T-helper 2 cell treated with Interferon-gamma antibody and Interleukin-4, amounts not matched to agents 5 μg/mL and 100 μg/mL, for 36 hours (primary cell): ENCODE measurements around the gene CIDEB.
A peak's percentile ranks its signal among the peaks of the same experiment; 100 is the strongest.

ENCODE experiments used
- DNase-seq: peaks from one replicate; pipeline ENCODE4 v3.0.0; 2021; ENCODE audit warnings: low spot score
- H3K27ac Mint-ChIP-seq: one replicate; pipeline ENCODE4 v1.8.0; 2021; ENCODE audit warnings: mild to moderate bottlenecking, mixed read lengths
- H3K27me3 Mint-ChIP-seq: one replicate; pipeline ENCODE4 v1.8.0; 2021; ENCODE audit warnings: low read depth, mixed read lengths
- H3K36me3 Mint-ChIP-seq: one replicate; pipeline ENCODE4 v1.8.0; 2021; ENCODE audit warnings: low read depth, mixed read lengths
- H3K4me1 Mint-ChIP-seq: one replicate; pipeline ENCODE4 v1.8.0; 2021; ENCODE audit warnings: low read depth, mixed read lengths
- H3K4me3 Mint-ChIP-seq: one replicate; pipeline ENCODE4 v1.8.0; 2022; ENCODE audit warnings: mild to moderate bottlenecking, moderate library complexity, mixed read lengths
- H3K9me3 Mint-ChIP-seq: one replicate; pipeline ENCODE4 v1.8.0; 2021; ENCODE audit warnings: mixed read lengths

Gene CIDEB

DNA sequence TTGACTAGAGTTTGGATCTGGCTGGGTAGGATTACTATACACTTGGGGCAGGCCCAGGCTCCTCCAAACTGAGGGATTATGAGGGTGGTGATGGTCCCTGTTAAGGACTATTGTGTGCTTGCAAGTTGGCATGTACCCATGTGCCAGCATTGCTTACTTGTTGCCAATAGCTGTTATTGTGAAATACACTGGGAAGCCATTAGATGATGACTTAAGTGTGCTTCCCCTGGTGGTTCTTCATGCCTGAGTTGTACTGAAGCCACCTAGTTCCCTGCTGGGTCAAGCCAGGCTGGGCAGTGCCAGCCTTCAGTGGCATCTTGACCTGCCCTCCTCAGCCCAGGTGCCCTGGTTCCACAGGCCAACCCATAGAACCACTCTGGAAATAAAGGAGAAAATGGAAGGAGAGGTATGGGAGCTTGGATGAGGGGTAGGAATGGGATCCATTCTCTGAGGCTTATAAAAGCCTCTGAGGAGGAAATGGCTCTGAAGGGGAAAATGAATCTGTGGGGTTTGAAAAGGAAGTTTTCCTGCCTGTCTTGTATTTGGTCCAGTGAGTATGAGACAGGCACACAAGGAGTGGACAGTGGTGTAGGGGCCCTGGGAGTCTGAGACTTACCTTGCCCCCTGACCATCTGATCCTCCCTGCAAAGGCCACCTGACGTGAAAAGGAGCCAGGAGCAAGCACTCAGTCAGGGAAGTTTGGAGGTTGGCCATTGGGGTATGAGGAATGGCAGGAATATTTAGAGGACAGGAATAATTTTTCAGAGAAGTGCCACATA is 4.2 kb upstream of the CIDEB start:
- Mint-ChIP-seq H3K36me3 (peaks cover 42% of the 10 kb centered on the region), H3K4me1 (peaks cover 62% of the 10 kb centered on the region), H3K27ac (peak overlapping the region; percentile 80), H3K27me3 (no peaks in the 10 kb centered on the region), H3K9me3 (no peaks in the 10 kb centered on the region), H3K4me3 (peak overlapping the region; percentile 87)
- DNase-seq: no peak

DNA sequence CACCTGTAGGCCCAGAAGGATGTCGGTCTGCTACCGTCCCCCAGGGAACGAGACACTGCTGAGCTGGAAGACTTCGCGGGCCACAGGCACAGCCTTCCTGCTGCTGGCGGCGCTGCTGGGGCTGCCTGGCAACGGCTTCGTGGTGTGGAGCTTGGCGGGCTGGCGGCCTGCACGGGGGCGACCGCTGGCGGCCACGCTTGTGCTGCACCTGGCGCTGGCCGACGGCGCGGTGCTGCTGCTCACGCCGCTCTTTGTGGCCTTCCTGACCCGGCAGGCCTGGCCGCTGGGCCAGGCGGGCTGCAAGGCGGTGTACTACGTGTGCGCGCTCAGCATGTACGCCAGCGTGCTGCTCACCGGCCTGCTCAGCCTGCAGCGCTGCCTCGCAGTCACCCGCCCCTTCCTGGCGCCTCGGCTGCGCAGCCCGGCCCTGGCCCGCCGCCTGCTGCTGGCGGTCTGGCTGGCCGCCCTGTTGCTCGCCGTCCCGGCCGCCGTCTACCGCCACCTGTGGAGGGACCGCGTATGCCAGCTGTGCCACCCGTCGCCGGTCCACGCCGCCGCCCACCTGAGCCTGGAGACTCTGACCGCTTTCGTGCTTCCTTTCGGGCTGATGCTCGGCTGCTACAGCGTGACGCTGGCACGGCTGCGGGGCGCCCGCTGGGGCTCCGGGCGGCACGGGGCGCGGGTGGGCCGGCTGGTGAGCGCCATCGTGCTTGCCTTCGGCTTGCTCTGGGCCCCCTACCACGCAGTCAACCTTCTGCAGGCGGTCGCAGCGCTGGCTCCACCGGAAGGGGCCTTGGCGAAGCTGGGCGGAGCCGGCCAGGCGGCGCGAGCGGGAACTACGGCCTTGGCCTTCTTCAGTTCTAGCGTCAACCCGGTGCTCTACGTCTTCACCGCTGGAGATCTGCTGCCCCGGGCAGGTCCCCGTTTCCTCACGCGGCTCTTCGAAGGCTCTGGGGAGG is 3.1 kb upstream of the CIDEB start, which contains the start of gene LTB4R:
Gene LTB4R (plus strand): TSS at position 857 of the 959 bp plus-strand sequence. CDS start 4,150 bp downstream, outside the sequence.
- H3K4me1 Mint-ChIP-seq: peaks cover 62% of the 10 kb centered on the region
- DNase-seq: peak; percentile 63
- no peaks in the 10 kb centered on the region for H3K9me3 Mint-ChIP-seq
- peaks cover 50% of the 10 kb centered on the region for H3K36me3 Mint-ChIP-seq
- peak within 1 kb of the TSS; percentile 87 for H3K4me3 Mint-ChIP-seq
- no peaks in the 10 kb centered on the region for H3K27me3 Mint-ChIP-seq
- H3K27ac Mint-ChIP-seq: peak within 1 kb of the TSS; percentile 80

DNA sequence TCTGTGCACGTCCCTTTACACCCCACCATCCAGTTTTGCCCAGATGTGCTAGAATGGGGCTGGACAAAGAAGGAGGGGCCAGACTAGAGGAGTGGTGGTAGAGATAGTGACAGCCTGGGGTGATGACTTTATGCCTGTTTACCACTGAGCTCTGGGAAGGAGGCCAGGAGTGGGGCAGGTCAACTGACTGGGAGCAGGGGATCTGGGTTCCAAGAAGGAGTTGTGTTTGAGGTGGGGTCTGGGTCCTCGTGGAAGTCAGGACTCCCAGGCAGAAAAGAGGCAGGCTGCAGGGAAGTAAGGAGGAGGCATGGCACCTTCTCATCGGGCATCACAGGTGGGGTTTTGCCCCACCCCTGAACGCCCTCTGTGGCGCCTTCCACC is 2.5 kb upstream of the CIDEB start:
- Mint-ChIP-seq H3K4me3 (peak overlapping the region; percentile 87), H3K4me1 (peaks cover 58% of the 10 kb centered on the region)

DNA sequence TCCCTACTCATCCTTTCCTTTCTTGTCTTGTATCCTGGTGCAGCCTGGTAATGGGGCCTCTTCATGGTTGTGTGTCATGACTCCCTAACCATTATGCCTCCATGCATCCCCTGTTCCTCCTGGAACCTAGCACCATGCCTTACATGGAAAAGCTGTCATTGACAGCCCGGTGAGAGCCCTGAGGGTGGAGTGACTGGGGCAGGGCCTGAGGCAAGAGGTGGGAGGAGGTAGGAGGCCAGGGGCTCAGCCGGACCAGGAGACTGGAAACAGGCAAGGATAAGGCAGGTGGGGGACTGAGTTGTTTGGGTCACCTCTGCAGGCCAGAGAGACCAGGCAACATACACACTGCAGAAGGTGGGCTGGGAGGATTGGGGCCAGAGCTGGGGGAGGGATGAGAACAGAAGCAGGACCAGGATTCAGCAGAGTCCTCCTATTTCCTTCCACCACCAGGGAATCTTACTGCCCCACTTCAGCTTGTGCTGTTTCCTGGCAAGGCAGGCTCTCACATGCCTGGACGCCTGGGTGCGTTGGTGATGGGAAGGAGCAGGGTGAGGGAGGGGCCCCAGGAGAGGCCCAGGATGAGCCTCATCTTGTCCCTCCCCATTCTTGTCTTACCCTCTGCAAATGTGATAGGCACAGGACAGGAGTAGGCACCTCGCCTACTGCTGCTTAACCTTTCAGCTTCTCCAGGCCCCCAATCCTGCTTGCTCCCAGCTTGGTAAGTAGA is 1.9 kb upstream of the CIDEB start, which contains the start of gene LTB4R2:
Gene LTB4R2 (plus strand): TSS at position 603 of the 727 bp plus-strand sequence. CDS start 525 bp downstream, outside the sequence.
- Mint-ChIP-seq H3K36me3 (peaks cover 57% of the 10 kb centered on the region), H3K27ac (peak within 1 kb of the TSS; percentile 80), H3K4me3 (peak within 1 kb of the TSS; percentile 87), H3K9me3 (no peaks in the 10 kb centered on the region), H3K4me1 (peaks cover 54% of the 10 kb centered on the region), H3K27me3 (no peaks in the 10 kb centered on the region)
- DNase-seq: no peak

More for the DNA sequence above, 2.5 kb upstream of the CIDEB start:
- Mint-ChIP-seq H3K9me3 (no peaks in the 10 kb centered on the region), H3K27me3 (no peaks in the 10 kb centered on the region), H3K27ac (peak overlapping the region; percentile 77), H3K36me3 (peaks cover 52% of the 10 kb centered on the region)
- DNase-seq: no peak

DNA sequence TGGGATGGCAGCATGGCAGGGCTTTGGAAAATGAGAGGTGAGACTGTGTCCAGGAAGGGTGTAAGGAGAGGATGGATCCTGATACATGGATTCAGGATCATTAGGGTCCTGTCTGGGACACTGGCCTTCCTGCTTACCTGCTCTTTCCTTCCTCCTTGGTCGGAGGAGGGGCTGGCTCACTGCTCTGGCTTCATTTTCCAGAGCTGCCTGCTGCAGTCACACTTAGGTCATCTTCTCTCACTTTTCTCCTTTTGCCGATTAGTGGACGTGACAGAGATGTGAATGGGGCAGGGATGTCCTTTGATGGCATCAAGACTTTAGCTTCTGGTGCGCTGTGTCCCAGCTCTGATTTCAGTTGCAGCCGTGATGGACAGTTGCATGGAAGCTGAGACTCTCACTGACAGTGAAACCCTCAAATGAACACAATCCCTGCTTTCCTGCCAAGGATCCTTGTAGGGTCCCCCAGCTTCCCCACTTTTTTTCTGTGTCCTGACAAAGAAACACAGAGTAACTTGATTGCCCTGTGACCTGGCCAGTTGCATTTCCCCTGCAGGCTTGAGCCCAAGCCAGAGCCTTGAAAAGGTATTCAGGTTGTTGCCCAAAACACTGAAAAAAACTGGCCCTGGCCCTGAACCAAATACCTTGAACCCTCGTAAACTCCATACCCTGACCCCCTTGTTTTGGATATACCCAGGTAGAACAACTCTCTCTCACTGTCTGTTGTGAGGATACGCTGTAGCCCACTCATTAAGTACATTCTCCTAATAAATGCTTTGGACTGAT is 756 bp upstream of the CIDEB start:
- Mint-ChIP-seq H3K9me3 (no peaks in the 10 kb centered on the region), H3K27me3 (no peaks in the 10 kb centered on the region), H3K36me3 (peaks cover 60% of the 10 kb centered on the region), H3K4me1 (peaks cover 42% of the 10 kb centered on the region), H3K27ac (peak overlapping the region; percentile 66), H3K4me3 (no peak overlapping the region)
- no peak for DNase-seq

DNA sequence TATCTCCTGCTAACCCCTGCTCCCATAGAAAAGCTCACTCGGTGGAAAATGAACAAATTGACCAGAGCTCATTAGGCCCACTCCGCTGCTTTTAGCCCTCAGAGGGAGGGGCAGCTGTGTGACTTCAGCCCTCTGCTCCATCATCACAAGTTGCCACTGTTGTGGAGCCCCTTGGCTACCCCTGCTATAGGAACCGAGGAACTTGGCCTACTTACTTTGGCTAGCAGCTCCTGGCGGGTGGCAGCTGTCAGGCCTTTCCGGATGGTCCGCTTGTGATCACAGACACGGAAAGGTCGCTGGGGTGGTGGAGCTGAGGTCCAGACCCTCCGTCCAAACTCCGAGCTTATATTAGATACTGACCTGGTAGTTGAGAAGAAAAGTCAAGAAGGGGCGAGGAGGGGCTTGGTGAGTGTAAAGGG is 612 bp downstream of the CIDEB start:
- H3K27me3 Mint-ChIP-seq: no peaks in the 10 kb centered on the region
- no peaks in the 10 kb centered on the region for H3K9me3 Mint-ChIP-seq
- H3K36me3 Mint-ChIP-seq: peaks cover 66% of the 10 kb centered on the region
- peak overlapping the region; percentile 12 for H3K27ac Mint-ChIP-seq
- H3K4me1 Mint-ChIP-seq: peaks cover 28% of the 10 kb centered on the region
- no peak for DNase-seq
- no peak overlapping the region for H3K4me3 Mint-ChIP-seq

DNA sequence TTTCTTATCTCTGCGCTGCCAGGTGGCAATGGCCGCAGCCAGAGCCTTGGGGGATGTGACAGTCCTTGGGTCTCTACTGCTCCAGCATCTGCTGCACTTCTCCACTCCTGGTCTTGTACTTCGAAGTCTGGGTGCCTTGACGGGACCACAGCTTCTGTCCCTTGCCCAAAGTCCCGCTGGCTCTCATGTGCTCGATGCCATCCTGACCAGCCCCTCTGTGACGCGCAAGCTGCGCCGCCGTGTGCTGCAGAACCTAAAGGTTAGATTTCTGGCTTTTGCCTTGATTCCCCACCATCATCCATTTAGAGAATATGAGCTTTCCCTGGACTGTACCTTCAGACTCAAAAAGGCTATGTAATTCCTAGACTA is 3.8 kb downstream of the CIDEB start:
- Mint-ChIP-seq H3K36me3 (peaks cover 68% of the 10 kb centered on the region), H3K27me3 (no peaks in the 10 kb centered on the region), H3K4me1 (peaks cover 17% of the 10 kb centered on the region), H3K9me3 (no peaks in the 10 kb centered on the region), H3K27ac (no peak overlapping the region), H3K4me3 (no peak overlapping the region)
- no peak for DNase-seq

DNA sequence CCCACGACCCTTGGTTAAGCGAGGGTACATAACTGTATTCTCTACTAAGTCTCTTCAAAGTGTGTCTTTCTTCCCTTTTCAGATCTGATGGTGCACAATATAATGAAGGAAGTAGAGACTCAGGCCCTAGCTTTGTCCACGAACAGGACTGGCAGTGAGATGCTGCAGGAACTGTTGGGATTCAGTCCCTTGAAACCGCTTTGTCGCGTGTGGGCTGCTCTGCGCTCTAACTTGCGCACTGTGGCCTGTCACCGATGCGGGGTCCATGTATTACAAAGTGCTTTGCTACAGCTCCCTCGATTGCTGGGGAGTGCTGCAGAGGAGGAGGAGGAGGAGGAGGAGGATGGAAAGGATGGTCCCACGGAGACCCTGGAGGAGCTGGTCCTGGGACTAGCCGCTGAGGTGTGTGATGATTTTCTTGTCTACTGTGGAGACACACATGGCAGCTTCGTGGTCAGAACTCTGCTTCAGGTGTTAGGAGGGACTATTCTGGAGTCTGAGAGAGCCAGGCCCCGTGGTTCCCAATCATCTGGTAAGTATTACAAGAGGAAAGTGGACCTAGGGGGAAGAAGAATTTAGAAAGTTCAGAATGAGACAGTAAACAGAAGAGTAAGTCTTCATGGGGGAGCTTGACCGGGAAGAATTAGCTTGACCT is 7.3 kb downstream of the CIDEB start:
- Mint-ChIP-seq H3K4me3 (peak overlapping the region; percentile 93), H3K27me3 (no peaks in the 10 kb centered on the region), H3K27ac (peak overlapping the region; percentile 94), H3K36me3 (peaks cover 57% of the 10 kb centered on the region), H3K4me1 (peaks cover 32% of the 10 kb centered on the region), H3K9me3 (no peaks in the 10 kb centered on the region)
- no peak for DNase-seq

DNA sequence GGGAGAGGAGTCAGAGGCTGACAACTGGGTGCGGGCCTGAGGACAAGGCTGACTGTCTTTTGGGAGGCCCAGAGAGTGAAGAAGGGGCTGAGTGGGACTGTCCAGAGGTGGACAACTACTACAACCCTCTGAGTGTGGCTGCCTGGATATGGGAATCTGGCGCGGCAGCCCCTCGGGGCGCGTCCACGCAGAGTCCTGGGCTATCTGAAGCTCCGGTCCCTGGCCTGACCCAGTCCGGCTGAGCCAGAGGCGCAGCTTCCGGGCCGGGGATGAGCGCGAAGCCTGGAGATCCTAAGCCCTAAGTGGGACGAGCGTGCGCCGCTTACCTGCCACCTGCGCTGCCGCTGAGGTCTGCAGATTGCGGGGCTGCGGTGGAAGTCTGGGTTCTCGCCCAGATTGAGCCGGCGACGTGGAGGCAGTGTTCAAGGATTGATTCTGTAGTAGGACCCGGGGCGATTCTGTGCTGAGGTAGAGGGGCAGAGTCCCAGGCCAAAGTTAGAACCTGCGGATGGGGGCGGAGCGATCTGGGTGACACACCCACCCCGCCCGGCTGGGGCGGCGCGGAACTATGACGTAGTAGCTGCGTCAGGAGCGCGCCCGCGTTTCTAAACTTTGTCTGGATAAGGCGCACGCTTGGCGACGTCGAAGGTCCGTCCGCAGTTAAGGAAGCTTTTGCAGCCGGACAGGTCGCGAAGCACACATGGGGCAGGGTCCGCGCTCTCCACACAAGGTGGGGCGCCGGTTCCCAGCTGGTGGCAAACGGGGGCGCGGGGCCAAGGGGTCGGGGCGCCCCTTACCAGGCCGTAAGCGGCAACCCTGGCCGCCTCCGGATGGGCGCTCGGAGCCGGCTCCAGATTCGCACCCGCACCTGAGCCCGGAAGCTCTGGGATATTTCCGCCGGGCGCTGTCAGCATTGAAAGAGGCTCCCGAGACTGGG is 8.3 kb downstream of the CIDEB start, which contains the start of the genes DHRS1 and NOP9:
Gene DHRS1 (minus strand): TSS at position 526 of the 937 bp plus-strand sequence. CDS start 674 bp downstream, outside the sequence.
Gene NOP9 (plus strand): TSS at position 596 of the 937 bp plus-strand sequence. CDS start 105 bp downstream, at position 701.
- Mint-ChIP-seq H3K36me3 (peaks cover 52% of the 10 kb centered on the region), H3K27ac (peak within 1 kb of the TSS; percentile 94), H3K4me3 (peak within 1 kb of the TSS; percentile 93), H3K27me3 (no peaks in the 10 kb centered on the region), H3K4me1 (peaks cover 32% of the 10 kb centered on the region), H3K9me3 (no peaks in the 10 kb centered on the region)
- DNase-seq: peak; percentile 91

DNA sequence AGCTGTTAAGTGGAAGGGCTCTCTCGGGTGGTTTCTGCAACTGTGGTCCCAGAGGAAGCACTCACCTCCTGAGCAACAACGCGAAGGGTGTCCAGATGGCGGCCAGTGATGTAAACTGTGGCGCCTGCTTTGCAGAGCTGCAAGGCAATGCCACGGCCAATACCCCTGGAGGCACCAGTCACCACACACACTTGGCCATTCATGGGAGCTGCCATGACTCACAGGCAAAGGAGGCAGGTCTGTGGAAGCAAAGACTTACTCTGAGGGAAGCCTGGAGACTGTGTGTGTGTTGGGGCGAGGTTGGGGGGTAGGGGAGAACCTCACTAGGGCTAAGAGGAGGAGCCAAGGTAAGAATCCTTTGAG is 8.9 kb downstream of the CIDEB start:
- Mint-ChIP-seq H3K4me3 (peak overlapping the region; percentile 93), H3K27ac (peak overlapping the region; percentile 94), H3K9me3 (no peaks in the 10 kb centered on the region), H3K4me1 (peaks cover 32% of the 10 kb centered on the region), H3K27me3 (no peaks in the 10 kb centered on the region), H3K36me3 (peaks cover 48% of the 10 kb centered on the region)
- DNase-seq: no peak

DNA sequence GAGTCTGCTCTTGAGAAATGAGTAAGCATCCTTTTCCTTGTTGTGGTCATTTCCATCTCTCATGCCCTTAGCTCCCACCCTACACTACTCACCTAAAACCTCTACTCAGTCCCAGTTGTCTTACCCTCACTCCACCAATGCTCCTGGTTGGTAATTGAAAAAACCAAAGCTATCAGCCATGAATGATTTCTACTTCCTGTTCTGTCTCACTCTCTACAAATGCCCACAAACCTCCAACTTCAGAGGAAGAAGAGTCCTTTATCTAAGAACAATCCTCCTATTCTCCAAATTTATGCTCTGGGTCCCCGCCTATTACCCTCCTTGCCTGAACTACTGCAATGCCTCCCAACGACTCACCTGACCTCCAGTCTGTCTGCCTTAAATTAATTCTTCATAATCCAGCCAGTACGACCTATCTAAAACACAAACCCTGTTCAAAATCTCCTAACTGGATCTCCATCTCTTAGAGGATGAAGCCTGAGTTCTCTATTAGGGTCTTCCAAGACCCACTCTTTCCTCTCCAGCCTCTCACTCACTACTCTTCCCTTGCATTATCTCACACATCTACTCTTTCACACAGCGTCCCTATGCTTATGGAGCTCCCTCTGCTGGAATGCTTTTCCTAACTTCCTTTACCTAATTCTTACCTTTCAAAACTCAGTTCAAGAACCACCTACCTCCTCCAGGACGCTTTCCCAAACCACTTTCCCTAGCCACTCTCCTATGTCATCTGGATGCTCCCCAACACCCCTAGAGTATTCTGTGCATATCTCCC is 10.4 kb downstream of the CIDEB start:
- no peak for DNase-seq
- H3K4me1 Mint-ChIP-seq: peaks cover 32% of the 10 kb centered on the region
- H3K36me3 Mint-ChIP-seq: peaks cover 38% of the 10 kb centered on the region
- H3K27me3 Mint-ChIP-seq: no peaks in the 10 kb centered on the region
- H3K27ac Mint-ChIP-seq: peak overlapping the region; percentile 85
- H3K4me3 Mint-ChIP-seq: peak overlapping the region; percentile 41
- no peaks in the 10 kb centered on the region for H3K9me3 Mint-ChIP-seq
